GM18511 (cell line): Measurements from ENCODE around the gene AJM1.
"Not testable (repeated sequence)": the region's sequence is repeated elsewhere in the genome, so short reads cannot be mapped to it uniquely, and the experiment has no call there.

Experiments used
- ATAC-seq: cut with Tn5 transposase; IDR thresholded peaks from one replicate; pipeline ENCODE4 v1.9.1; 2021; ENCODE audit warnings: mild to moderate bottlenecking, moderate library complexity; ENCODE audit not compliant: unreplicated experiment

Gene AJM1

DNA sequence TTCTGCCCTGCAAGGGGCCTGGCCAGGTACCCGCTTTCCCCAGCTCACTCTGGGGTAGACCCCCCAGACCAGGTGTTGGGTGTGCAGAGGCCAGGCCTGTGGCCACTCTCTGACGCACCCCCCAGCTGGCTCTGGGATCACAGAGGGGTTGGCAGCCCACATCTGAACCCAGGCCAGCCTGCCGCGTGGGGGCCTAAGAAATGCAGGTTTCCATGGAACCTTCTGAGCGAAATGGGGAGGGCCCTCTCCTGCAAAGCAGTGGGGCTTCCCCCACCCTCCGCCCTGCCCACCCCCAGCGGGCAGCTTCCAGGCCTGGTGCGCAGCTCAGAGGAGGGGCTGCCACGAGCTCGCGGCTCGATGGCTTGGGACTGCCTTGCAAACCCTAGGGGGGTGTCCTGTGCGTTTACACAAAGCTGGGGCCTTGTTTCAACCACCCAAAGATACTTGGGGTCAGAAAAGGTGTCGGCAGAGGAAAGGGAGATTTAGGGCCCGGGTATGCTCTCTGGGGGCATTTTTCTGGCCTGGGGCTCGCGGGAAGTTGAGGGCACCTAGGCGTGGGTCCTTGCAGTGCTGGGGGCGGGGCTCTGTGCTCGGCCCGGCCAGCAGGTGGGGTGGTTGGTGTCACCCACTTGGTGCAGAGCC, 1.0 kb downstream of the AJM1 start:
- ATAC-seq = not testable (repeated sequence)

GRCh38 chr9:136843801-136844740, 1.8 kb downstream of the AJM1 start:
- ATAC-seq = not testable (repeated sequence)

DNA sequence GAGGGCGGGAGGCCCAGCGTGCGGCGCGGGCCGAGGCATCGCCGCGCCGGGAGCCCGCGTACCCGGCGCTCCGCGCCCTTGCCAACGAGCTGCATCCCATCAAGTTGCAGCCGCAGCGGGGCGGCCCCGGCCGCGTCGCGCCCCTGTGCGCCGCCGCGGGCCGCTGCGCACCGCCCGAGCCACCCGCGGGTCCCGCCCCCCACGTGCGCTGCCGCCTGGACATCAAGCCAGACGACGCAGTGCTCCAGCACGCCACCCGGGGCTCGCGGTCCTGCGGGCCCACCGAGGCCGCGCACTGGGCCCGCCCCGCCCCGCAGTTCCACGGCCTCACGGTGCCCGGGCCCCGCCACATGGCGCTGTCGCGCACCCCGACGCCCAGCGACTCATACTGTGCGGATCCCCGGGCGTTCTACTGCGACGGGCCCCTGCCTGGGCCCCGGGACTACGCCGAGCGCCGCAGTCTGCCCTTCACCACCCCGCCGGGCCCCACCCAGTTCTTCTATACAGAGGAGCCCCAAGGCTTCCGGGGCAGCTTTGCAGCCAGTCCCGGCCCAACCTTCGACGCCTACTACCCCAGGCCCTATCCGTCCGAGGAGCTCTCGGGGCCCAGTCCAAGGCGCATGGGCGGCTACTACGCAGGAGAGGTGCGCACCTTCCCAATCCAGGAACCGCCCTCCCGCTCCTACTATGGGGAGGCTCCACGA, 2.6 kb downstream of the AJM1 start:
- ATAC-seq = no peak

GRCh38 chr9:136845465-136846260, 3.4 kb downstream of the AJM1 start:
- no peak for ATAC-seq

GRCh38 chr9:136846376-136847087, 4.3 kb downstream of the AJM1 start:
- no peak for ATAC-seq

DNA sequence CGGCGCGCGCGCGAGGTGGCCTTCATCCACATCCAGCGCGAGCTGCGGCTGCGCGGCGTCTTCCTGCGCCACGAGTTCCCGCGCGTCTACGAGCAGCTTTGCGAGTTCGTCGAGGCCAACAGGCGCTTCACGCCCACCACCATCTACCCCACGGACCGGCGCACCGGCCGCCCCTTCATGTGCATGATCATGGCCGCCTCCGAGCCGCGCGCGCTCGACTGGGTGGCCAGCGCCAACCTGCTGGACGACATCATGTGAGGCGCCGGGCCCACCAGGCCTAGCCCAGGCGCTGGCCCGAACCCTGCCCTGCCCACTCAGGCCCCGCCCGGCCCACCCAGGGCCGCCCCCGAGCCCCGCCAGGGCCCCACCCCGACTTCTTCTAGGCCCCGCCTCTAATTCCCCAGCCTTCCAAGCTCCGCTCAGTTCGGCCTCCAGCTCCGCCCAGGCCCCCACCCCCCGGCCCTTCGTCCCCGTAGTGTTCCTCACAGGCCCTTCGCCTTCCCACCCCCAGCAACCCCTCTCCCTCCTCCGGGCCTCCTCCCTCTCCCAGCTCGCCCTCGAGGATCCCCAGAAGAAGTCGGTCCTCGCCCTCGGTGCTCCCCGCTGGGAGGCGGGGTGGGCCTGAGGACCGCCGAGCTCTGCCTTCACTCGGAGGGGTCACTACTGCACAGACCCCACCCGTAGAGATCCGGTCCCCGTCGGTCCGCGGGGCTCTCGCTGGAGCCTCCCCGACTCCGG, 5.0 kb downstream of the AJM1 start:
- ATAC-seq = no peak

DNA sequence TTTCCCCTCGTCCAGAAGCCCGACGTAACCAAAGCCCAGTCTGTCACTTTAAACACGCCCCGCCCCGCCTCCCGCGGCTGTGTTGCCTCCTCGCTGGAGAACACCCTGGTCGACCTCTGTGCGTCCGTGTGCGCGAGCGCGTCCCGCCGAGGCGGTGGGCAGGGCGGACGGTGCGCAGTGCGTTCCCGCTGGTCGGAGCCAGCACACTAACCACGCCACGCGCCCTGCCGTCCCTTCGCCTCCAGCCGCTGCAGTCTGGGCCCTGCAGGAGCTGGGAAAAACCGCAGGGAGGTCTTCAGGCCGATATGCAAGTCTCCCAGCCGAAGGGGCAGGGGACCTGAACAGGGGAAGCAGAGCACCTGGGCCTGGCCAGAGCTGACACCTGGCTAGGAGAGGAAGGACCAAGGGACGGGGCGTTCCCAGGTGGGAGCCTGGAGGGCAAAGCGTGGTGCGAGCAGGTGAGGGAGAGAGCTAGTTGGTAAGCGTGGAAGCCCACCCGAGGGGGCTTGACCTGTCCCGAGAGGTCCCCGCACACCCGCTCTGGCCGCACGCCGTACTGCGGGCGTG, 5.6 kb downstream of the AJM1 start:
- ATAC-seq = no peak

DNA sequence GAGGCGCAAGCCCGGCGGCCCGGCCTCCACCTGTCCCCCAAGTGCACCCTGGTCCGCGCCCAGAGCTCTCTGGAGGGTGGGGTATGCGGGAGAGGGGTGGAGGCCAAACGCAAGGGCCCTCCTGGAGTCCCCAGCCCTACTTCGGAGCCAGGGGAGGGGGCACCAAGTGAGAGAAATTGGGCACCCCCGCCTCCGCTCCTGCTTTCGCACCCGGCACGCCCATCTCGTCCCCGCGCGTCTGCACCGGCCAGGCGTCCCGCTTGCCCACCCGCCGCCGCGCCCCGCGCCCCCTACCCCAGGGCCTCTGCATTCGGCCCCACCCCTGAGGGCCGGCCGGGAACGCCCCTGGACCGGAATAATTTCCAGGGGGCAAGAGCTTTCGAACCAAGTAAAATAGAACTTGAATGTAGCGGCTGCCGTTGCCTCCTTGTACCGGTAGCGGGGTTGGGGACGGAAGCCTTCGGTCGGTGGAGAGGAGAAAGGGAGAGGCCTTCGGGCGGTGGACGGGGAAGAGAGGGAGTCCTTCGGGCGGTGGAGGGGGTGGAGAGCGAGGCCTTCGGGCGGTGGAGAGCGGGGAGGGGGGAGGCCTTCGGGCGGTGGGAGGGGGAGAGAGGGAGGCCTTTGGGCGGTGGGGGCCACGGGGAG, 6.2 kb downstream of the AJM1 start:
- ATAC-seq = no peak

DNA sequence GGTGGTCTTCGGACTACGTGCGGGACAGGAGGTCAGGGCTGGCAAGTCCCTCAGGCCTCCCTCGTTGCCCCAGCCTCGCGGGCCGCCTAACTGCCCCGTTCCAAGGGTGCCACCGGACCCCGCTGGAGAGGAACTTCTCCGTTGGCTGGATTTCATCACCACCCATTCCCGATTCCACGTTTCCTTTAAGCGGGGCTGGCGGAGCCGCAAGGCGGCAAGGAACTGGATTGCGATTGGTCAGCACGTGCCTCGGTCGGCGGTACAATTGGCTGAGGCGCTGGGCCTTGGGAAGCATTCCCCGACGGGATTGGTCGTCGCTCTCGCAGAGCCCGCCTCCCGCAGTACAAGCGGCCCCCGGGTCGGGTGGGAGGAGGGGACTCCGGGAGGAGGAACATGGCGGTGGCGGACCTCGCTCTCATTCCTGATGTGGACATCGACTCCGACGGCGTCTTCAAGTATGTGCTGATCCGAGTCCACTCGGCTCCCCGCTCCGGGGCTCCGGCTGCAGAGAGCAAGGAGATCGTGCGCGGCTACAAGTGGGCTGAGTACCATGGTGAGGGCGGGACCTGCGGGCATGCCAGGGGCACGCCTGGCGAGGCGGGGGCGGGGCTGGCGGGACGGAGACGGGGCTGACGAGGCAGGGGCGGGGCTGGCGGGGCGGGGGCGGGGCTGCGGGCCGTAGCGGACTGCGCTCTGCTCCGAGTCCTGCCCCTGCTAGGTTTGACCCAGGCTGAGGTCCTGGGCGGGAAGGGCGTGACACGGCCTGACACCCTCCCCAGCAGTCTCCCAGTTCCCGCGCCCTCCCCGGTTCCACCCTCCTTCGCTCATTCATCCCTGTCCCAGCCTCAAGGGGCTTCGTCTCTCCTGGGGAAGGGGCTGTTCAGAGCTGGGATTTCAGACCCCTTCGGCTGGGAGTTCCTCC, 7.0 kb downstream of the AJM1 start, which contains the start of gene PHPT1:
Gene PHPT1 (plus strand): TSS at position 372 of the 922 bp plus-strand sequence. CDS start 22 bp downstream, at position 394.
- peak; percentile 80 for ATAC-seq

GRCh38 chr9:136849960-136850865, 7.9 kb downstream of the AJM1 start:
- no peak for ATAC-seq

- ATAC-seq = no peak
Observed at GRCh38 chr9:136850866-136851775, 8.8 kb downstream of the AJM1 start.

- ATAC-seq = no peak
Observed at GRCh38 chr9:136851941-136852663, 9.8 kb downstream of the AJM1 start, which contains the start of gene MAMDC4. MAMDC4 (plus strand) TSS chr9:136852346; CDS start chr9:136852417, 71 bp downstream.

DNA sequence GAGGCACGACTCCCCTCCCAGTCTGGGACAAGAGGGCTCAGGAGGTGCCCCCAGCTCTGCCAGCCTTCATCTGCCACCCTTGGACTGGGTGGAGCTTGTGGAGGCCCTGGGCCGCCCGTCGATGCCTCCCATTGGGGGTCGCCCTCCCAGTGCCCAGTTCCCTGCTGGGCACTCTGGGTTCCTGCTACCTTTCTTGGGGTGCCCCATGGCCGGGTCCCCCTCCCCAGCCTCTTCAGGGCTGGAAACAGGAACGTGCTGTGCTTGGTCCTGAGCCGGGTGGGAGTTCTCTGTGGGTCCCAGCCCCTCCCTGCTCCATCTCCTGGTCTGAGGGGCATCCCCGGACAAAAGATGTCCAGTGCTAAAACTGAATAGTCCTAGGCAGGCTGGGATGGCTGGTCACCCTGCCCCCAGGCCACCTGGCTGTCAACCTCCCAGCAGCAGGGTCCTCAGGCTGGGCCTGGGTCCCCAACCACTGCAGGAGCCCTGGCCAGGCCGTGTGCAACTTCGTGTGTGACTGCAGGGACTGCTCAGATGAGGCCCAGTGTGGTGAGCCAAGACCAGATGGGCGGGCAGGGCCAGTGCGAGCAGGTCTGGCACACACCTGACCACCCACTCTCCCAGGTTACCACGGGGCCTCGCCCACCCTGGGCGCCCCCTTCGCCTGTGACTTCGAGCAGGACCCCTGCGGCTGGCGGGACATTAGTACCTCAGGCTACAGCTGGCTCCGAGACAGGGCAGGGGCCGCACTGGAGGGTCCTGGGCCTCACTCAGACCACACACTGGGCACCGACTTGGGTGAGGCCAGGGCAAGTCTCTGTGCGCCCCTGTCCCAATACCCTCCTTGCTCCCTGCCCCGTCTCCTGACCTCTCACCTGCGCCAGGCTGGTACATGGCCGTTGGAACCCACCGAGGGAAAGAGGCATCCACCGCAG, 10.7 kb downstream of the AJM1 start:
- no peak for ATAC-seq
